HG02885 (cell line): Measurements from ENCODE around the gene CORO7.

Experiments used
- ATAC-seq: cut with Tn5 transposase; IDR thresholded peaks from one replicate; pipeline ENCODE4 v1.9.1; 2021; ENCODE audit warnings: mild to moderate bottlenecking; ENCODE audit not compliant: unreplicated experiment, poor library complexity

The CORO7 gene

DNA sequence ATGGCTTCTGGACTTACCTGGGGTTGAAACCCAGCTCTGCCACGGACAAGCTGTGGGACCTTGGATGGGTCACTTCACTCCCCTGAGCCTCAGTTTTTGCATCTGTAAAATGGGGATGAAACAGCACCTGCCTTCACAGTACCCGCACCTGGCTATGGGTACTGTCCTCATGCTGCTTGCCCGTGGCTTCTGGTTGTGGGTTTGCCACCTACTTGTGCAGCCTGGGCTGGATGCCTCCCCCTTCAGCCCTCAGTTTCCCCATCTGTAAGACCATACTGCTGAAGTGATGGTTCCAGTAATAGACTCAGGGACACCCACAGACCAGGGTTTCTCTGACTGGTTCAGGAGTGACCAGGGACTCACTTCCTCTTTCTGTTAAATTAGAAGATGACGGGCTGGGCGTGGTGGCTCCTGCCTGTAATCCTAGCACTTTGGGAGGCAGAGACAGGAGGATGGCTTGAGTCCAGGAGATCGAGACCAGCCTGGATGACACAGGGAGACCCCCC is 91.1 kb downstream of the CORO7 start:
- no peak for ATAC-seq

DNA sequence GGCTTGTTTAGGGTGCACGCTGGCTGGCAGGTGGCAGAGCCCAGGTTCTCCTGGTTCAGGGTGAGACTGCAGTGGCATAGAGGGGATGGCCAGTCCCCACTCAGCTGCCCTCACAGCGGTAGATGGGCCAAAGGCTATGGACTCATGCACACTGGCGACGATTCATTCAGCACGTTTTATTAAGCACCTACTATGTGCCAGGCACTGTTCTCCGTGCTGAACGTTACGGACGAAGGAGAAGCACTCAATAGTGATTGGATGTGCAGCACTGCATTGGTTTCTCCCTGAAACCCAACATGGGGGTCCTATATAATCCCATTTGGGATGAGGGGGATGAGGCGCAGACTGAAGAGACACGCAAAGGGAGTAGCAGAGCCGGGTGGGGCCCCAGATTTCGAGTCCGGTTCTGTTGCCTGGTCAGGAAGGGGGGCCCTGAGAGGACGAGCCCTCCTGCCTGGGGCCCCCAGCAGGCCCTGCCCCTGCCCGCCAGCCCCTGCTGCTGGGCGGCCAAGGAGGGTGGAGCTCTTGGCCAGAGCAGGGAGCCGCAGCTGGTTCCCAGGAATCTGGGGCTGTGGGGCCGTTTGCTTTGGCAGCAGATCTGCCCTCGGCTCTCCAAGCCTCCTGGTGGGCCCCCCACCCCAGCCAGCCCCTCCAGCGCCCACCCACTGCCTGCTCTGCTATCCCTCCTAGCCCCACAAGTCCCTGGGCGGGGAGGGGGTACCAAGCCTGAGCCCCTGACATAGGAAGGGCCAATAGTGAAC is 91.7 kb downstream of the CORO7 start:
- no peak for ATAC-seq

DNA sequence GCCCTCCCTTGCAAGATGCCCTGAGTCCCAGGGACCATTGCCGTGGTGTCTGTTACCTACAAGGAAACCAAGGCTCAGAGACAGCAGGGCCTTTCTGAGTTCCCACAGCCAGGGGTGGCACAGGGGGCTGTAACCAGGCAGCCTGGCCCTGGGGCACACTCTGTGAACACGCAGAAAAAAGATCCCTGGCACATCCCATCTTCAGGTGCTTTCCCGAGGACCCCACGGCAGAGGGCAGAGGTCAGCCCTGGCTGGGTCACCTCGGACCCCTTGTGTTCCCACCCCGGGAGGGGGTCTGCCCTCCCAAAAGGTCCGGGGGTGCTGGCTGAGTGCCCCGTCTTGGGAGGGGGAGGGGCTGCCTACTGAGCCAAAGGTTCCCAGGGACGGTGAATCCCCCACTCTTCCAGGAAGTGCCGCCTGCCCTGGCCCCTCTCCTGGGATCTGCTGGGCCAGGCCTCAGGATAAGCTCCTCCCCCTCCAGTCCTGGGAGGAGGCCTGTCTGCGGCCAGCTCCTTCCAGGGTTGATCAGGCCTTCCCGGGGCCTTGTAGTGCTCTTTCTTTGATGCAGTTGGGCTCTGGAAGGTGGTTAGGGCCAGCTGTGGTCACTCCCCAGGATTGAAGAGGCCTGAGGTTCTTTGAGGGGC is 92.4 kb downstream of the CORO7 start:
- no peak for ATAC-seq

DNA sequence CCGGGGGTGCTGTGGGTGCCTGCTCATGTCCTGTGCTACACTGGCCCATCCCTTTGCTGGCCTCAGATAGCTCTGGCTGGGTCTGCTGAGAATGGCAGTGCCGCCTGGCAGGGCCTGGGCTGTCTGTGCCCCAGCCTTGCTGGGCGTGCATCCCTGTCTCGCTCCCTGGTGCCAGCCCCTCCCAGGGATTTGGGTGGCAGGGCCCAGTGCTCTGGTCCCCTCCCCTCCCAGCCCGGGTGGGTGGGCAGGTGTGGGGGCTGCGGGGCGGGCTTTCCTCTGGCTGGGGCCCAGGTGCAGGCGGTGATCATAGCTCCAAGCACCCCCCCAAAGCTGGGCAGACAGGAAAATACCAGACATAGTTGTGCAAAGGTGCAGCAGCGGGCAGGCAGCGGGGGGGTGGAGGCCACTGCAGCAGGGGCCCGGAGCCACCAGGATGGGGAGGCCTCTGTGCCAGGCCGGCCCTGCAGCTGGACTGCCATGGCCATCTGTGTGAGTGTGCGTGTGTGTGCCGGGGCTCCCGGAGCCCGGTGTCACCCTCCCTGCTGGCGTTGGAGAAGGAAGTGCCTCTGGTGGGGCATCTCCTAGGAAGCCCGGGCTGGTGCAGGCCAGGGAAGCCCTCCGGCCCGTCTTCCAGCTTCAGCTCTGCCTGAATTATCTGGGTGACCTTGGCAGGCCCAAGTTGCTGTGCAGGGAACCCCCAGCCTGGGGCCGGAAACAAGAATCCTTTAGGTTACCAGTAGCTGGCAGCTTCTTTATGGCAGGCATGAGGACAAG is 93.1 kb downstream of the CORO7 start:
- ATAC-seq, result no peak

DNA sequence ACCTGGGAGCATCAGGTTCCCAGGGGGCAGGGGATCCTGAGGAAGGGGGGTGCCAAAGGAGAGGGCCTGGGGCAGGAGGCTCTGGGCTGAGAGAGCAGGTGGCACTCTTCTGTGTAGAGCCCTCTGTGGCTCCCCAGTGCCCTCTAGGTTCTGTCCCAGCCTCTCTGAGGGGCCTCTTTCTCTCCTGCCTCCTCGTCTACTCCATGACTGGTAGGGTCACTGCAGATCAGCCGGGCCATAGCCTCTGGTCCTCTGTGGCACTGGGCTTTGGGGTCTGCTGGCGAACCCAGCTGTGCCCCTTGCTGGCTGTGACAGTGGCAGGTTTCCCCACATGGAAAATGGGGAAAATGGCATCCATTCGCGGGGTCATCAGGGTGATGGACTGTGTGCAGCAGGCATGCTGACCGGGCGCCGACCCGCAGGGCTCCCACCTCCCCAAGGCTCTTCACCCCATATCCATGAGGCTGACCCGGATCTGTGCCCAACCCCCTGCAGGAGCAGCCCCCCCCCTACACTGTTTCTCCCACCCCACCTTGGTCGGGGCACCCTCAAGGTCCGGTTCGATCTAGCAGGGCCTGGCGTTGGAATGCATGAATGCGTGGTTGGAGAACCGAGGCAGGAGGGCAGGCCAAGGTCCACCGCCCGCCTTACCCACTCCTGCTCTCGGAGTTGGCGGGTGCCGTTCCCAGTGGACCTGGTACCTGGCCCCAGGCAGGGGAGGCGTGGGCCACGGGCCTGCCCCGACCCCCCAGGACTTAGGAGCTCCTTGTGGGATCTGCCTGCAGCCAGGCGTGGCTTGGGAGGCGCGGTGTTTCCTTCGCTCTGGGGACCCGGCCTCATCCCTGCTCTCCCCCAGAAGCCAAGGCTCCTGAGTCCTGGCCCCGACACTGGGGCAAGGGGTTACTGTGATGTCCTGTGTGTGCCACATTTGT is 94.0 kb downstream of the CORO7 start:
- no peak for ATAC-seq

DNA sequence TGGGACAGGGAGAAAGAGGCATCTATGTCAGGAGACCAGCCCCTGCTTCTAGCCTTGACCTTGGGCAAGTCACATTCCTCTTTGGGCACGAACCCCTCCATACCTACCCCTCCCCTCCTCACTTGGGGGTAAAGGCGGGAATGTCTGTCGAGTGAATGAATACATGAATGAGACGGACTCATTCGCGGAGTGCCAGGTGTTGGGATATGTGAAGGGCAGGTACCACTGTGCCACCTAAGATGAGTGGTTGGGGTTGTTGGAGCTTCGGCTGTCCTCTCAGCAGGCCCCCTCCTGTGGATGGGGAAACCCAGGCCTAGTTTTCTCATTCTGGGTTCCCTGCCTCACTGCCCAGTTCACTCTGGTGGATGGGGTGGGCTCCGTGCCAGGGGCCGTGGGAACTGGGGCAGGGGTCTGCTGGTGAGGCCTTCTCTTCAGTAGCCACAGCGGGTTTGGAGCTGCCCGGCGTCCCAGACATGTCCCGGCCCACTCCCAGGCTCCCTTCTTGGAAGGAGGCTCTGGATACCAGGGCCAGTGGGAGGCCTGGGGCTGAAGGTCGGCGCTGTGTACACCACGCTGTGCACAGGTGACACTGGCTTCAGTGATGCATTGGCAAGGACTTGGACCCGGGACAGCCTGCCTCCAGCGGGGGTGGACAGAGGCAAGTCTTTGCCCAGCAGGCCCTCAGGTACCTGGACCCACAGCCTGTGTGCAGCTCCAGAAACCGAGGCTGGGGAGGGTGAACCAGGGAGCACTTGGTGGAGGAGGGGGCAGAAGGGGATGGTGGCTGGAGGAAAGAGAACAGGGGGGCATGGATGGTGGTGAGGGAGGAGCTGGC is 94.9 kb downstream of the CORO7 start:
- no peak for ATAC-seq

DNA sequence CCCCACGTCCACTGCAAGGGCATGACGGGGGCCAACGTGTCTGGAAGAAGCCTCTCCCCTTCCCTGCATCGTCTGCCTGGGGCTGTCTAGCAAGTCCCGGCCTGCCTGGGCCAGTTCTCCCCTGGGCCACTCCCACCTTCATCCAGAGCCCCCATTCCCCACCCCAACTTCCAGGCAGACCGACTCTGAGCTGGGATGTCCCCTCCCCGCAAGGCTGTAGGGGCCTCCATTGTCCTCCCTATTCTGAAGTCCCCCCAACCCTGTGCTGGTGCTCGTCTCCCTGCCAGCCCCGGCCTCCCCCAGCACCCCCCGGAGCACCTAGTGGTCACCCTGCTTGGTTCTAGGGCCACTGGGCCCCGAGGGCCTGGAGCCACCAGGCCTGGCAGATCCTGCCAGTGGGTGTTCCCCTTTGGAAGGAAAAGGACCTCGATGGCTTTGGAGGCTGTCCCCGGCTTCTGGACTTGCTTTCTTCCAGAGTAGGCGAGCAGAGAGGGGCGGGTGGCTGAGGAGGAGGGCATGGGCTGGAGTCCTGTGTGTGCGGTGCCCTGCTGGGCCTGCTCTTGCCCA is 95.7 kb downstream of the CORO7 start:
- no peak for ATAC-seq

DNA sequence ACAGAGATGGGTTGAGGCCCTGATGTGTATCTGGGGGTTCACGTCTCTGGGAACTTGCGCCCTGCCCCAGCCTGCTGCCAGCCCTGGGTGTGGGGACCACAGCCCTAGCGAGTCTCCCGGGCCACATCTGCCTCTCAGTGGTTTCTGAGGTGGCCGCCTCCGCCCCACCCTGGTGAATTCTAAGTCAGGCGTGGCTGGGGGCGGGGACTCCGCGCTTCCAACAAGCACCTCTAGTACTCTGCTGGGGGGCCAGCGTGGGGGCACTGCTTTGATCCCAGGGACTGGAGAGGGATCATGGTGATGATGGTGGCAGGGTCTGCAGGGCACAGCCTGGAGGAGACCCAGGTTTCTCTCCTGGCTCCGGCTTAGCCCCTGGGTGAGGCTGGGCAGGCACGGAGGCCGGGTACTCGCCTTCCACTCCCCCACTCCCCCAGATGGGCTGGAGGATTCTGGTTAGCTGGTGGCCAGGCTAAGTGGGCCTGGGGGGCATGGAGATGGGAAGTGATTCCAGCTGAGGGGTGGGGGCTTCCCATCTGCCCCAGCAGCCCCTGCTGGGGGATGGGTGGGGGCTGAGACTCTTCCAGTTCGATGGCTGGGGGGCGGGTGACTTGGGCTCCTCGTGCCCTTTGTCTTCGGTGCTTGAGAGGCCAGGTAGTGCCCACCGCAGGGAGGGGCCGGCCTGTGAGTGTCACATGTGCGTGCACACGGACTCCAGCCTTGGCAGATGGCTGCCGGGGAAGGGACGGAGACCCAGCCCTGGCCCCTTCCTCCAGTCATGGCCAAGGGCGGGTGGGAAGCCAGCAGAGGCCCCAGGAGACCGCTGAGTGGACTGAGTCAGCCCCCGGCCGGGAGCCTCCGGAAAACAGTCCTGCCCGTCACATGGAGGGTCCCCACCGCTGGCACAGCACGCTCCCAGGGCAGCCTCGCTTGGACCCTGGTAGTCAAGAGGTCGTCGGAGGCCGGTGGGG is 96.7 kb downstream of the CORO7 start:
- peak; percentile 65 for ATAC-seq

DNA sequence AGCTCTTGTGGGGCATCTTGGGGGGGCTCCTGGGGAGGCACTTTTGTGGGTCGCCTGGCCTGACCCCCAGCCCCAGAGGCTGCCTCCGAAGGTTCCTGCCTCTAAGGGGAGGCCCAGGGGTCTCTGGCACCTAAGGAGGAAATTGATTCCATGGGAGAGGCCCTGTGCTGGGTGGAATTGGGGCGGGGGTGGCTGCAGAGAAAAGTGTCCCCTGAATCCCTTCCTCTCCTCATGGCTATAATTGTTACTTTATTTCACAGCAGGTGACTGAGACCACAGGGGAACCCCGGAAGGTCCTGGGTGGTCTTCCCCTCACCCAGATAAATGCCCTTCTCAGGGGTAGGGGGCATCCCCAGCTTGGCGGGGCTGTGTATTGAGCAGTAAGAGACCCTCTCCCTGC is 97.4 kb downstream of the CORO7 start:
- no peak for ATAC-seq

DNA sequence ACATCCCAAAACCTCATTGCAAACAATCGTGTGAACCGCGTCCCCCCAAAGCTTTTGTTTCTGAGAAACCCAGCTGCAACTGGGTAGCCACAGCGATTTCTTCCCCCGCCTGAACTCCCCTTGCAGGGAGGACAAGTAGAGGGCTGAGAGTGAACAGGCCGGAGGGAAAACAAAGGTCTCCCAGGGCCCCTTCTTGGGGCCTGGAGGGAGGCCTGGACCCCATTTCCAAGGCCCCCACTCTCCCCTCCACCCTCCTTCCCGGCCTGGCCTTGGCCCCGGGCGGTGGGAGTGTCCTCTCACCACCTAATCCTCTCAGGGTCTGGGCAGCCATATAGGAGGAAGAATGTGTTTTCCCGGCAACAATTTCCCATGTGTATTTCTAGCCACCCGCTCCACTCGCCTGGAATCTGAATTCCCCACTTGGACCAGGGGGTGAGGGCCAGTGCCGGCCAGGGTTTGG is 97.9 kb downstream of the CORO7 start:
- ATAC-seq, result no peak

DNA sequence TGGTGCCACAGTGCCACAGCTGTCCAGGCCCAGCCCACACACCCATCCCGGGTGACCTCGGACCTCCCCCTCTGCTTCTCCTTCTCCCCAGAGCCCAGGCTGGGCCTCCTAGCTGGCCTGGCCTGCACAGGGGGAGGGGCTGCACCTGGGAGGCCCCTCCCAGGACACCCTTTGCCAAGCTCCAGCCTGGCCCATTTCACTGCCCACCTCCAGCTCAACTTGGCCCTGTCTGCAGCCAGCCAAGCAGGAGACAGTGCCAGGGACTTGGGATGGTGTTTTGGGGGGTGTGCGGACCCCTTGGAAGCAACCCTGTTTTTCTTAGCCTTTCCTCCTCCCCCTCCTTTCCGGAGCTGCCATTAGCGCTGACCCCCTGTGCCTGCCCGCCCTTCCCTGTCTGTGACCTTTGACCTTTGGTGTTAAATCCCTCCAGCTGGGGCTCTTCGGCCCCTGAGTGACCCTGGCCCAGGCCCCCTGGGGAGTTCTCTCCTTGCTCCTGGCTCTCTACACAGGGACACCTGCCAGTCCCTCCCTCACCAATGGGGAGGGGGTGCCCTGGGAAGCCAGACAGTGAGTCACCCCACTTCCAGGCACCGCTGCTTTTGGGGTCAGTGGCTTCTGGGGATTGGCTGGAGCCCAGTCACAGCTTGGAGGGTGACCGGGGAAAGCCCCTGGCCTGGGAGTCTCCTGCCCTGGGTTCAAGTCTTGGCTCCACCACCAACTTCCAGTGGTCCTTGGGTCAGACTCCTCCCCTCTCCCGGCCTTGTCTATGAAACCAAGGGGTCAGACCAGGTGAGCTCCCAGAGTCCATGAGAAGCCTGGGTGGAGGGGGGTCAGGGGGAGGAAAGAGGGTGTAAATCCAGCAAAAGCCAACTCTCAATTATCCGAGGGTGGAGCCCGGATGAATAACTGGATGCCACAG is 98.6 kb downstream of the CORO7 start:
- ATAC-seq, result no peak

DNA sequence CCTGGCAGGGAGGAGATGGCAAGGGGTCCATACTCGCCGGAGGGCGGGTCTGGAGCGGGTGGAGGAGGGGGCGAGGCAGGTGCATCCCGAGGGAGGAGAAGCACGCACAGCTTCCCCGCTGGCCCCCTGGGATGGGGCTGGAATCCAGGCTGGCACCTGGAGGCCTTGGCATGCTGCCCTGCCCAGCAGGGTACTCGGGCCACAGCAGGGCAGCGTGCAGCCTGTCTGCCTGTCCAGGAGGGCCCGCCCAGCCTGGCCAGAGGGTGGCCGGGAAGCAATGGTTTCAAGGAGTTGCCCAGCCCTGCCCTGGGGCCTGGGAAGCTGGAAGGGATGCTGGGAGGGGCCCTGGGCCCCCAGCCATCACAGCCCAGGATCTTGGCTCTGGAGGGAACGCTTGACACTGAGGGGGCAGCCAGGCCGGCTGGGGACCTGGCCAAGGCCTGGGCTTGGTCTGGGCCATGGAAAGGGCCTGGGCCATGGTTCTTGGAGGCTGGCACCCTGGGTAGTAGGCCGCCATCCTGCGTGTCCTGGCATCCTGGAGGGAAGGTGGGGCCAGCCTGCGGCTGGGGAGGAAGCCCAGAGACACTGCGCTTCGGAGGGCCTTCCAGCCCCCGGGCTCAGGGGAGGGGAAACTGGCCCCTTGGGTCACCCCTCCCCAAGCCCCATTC is 99.4 kb downstream of the CORO7 start:
- no peak for ATAC-seq

DNA sequence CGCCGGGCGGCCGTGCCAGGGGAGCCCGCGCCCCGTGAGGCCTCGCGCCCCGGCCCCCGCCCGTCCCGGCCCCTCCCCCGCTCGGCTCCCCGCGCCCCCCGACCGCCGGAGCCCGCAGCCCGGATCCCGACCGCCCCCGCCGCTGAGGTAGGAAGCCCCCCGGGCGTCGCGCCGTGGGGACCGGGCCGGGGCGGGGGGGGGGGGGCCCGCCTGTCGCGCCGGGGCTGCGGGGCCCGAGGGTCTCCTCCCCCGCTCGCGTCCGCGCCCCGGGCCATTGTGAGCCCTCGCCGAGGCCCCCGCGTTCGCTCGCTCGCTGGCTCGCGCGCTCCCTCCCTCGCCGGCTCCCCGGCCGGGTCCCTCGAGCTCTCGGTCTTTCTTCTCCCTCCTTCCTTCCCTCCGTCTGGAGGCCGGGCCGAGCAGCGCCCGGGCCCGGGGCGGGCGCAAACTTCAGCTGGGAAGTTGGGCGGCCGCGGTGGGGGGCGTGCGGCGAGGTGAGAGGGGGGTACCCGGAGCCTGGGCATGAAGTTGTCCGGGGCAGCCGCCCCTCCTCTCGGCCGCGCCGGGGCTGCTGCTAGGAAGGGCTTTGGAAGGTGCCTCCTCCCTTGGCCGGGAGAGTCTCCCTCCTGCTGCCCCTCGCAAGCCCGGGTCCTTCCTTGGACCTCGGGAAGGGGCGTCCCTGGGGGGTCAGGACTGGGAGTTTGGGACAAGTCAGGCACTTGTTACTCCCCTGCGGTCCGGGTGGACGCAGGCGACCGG is 100.1 kb downstream of the CORO7 start:
- no peak for ATAC-seq

DNA sequence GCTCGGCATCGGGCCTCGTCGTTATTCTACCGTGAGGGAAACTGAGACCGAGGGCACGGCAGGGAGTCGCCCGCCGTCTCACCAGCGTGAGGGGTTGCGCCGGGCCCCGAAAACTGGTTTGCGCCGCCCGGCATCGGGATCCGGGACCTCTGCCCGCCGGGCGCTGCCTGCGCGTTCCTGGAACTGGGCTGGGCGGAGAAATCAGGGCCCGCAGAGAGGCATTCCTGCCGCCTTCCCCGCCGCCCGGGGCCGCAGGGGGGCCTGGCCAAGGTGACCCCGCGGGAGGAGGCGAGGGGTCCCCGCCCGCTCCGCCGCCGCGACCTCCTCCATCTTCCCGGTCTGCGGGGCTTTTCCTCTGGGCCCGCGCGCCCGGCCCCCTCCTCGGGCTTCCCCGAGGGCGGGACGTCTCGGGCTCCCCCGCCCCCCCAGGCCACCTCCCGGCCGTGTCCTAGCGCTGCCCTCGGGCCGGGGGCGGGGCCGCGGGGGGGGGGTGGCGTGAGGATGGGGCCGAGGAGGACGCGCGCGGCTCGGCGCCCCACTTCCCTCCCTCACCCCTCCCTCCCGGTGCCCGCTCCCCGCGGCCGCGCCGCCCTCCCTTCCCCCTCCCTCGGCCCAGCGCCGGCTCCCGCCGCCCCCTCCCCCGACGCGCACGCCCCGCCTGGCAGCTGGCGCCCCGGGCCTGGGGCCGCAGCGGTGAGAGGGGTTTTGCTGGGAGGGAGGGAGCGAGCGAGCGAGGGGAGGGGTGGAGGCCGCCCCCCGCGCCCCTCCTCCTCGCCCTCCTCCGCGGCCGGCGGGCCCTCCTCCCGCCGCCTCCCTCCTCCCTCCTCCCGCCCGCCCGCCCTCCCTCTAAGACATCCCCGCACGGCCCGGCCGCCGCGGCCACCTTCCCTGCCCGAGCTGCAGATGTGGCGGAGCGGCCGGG is 100.9 kb downstream of the CORO7 start, which contains the start of gene GLIS2:
Gene GLIS2 (plus strand): TSS at position 882 of the 922 bp plus-strand sequence. CDS start 16,214 bp downstream, outside the sequence.
- ATAC-seq, result no peak
